PFSK-1 (cell line): ENCODE measurements around the gene MDFIC.

Experiments
- FOXP2 ChIP-seq: optimal IDR thresholded peaks from 2 replicates; pipeline ENCODE3; 2011; ENCODE audit warnings: borderline replicate concordance, control low read depth, inconsistent platforms; ENCODE audit not compliant: insufficient read depth; ENCODE audit errors: extremely low read length, extremely low read depth
- POLR2AphosphoS5 ChIP-seq: IDR thresholded peaks from 2 replicates; pipeline ENCODE4 v1.6.1; 2012; ENCODE audit warnings: low read depth, mild to moderate bottlenecking, control low read depth, low read length, moderate library complexity
- REST ChIP-seq, 2 experiments: IDR thresholded peaks; 2 replicates each; pipeline versions ENCODE4 v1.6.1 to v1.8.0; 2011 to 2012; ENCODE audit warnings: low read depth in 2 of 2, low read length in 2 of 2, control low read depth in 1 of 2, inconsistent platforms in 1 of 2, mild to moderate bottlenecking in 1 of 2, moderate library complexity in 1 of 2; ENCODE audit not compliant: insufficient read depth in 1 of 2
- SIN3A ChIP-seq: IDR thresholded peaks from 2 replicates; pipeline ENCODE4 v1.6.1; 2012; ENCODE audit warnings: mild to moderate bottlenecking, low read length, moderate library complexity, borderline replicate concordance; ENCODE audit not compliant: insufficient read depth
- TAF1 ChIP-seq: IDR thresholded peaks from 2 replicates; pipeline ENCODE4 v1.6.1; 2012; ENCODE audit warnings: low read length, control low read depth, borderline replicate concordance; ENCODE audit not compliant: insufficient read depth

MDFIC gene

GRCh38 chr7:115005953-115006352 lies 84.1 kb downstream of the MDFIC start:
- TF ChIP-seq SIN3A (no peak), POLR2AphosphoS5 (no peak), REST (IDR thresholded peaks at IDR 0.05; ENCODE audit: insufficient read depth in 1 of 2, low read depth in 2 of 2, low read length in 2 of 2) (no peak)

GRCh38 chr7:115007751-115008150 lies 85.9 kb downstream of the MDFIC start:
- TF ChIP-seq POLR2AphosphoS5 (no peak), FOXP2 (no peak), TAF1 (no peak), SIN3A (no peak), REST (IDR thresholded peaks at IDR 0.05; ENCODE audit: insufficient read depth in 1 of 2, low read depth in 2 of 2, low read length in 2 of 2) (no peak)

DNA sequence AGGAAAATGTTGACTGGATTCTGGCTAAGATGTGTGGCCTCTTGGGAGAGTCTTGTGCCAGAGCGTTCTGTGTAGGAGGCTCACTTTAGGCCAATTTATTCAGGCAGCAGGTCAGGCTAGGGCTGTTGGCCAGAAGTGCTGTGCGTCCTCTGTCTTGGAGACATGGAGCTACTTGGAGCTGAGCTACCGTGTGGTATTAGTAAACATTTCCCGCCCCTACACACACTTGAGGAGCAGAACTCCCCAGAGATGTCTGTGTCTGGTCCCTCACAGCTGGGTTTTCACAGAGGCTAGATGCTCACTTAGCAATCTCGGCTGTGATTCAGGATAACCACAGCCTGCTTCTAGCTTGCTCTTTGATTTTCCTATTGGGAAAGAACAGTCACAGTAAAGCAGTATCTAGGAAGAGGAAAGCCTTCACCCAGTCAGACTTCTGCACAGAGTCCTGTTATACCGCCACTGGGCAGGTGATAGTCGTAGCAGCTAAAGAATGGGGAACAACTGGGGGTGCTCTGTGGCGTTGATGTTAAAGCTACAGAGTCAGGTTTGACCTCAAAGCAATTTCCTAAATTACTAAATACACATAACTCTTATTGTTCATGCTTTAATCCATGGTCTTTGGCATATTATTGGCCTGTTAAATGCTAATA lies 86.7 kb downstream of the MDFIC start:
- TF ChIP-seq POLR2AphosphoS5: 0 out of 2 replicates have a peak, but pooled peaks have one; percentile 22
- TF ChIP-seq REST (IDR thresholded peaks at IDR 0.05; ENCODE audit: insufficient read depth in 1 of 2, low read depth in 2 of 2, low read length in 2 of 2): no peak
- no peak for TF ChIP-seq TAF1

DNA sequence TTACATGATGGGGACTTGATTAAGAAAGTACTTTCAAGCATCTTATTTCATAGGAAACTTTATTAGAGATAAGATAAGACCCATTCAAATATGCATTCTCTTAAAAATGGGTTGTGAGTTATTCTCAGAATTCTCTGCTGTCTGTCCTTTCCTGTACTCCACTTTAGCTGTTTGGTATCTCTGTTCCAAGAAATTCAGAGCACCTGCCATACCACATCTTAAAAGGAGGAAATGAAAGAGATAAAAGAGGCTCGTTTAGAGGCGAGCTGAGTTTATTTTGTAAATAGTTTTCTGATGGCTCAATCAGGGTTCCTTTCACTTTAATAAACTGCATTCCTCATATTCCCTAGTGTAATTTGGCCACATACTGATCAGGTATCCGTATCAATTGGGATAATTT lies 87.2 kb downstream of the MDFIC start:
- TF ChIP-seq POLR2AphosphoS5: no peak
- no peak for TF ChIP-seq TAF1
- TF ChIP-seq SIN3A: no peak
- no peak for TF ChIP-seq FOXP2
- TF ChIP-seq REST (IDR thresholded peaks at IDR 0.05; ENCODE audit: insufficient read depth in 1 of 2, low read depth in 2 of 2, low read length in 2 of 2): no peak

DNA sequence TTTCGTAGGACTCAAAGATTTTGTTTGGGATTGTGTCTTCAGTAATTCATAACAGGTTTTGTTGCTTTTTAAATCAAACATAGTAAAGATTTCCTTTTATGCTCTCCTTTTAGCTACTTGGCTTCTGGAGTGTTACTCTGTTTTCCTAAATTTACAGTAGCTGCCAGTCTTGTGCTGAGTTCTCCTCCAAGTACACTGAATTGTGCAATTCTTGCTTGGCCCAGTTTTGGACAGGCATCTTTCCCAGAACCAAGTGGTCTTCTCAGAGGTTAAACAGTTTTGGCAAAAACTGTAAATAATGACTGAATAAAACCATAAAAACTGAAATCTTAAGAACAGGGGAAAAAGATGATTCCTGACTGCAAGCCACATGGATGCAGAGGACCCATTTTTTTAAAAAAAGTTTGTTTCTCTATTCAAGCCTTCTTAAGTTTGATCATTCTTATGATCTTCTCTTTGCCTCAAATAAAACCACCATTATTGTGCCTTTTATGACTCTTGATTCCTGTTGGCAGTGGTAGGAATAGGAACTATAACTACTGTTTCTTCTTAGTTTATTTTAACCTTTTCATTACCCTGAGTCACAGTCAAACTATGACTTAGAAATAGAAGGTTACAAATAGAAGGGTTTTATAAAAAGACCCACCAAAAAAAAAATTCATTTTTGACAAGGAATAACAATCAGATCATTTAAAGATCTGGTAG lies 88.0 kb downstream of the MDFIC start:
- TF ChIP-seq POLR2AphosphoS5 (no peak), TAF1 (no peak), SIN3A (no peak), REST (IDR thresholded peaks at IDR 0.05; ENCODE audit: insufficient read depth in 1 of 2, low read depth in 2 of 2, low read length in 2 of 2) (no peak), FOXP2 (no peak)
